Heart left ventricle (tissue), 16 donors: Measurements from ENCODE around the gene C2CD2. TPM values are rescaled to one million over a fixed set of nuclear protein-coding genes. Genes with fewer than 3 reads are reported as not detected.

Experiments
- ATAC-seq, 4 donors: fragments of 200-7000 bp; cut with Tn5 transposase; one replicate each; pipeline ENCODE4 v1.9.1; 2020 to 2022; ENCODE audit warnings: moderate library complexity in 4 of 4, mild to moderate bottlenecking in 3 of 4, moderate number of reproducible peaks in 1 of 4
- DNase-seq, 5 donors: peaks; one replicate each; pipeline ENCODE4 v3.0.0-alpha.2; 2020
- H3K27ac ChIP-seq, 12 donors: fragments of 200-600 bp; sonication (generic) in 4 of 12; one replicate each; pipeline versions ENCODE4 v1.5.0 to v1.8.0; 2016 to 2022; ENCODE audit warnings: mild to moderate bottlenecking in 2 of 12
- H3K27me3 ChIP-seq, 9 donors: fragments of 200-600 bp; sonication (generic) in 2 of 9; one replicate each; pipeline versions ENCODE4 v1.5.1 to v1.8.0; 2016 to 2022; ENCODE audit warnings: mild to moderate bottlenecking in 3 of 9
- H3K36me3 ChIP-seq, 9 donors: fragments of 200-600 bp; sonication (generic) in 2 of 9; one replicate each; pipeline versions ENCODE4 v1.5.0 to v1.8.0; 2018 to 2022; ENCODE audit warnings: mild to moderate bottlenecking in 2 of 9
- H3K4me1 ChIP-seq, 12 donors: fragments of 200-600 bp; sonication (generic) in 4 of 12; one replicate each; pipeline versions ENCODE4 v1.5.0 to v1.8.0; 2016 to 2022; ENCODE audit warnings: mild to moderate bottlenecking in 3 of 12
- H3K4me3 ChIP-seq, 12 donors: fragments of 200-600 bp; sonication (generic) in 4 of 12; one replicate each; pipeline versions ENCODE4 v1.5.0 to v1.8.0; 2017 to 2022; ENCODE audit warnings: mild to moderate bottlenecking in 9 of 12, moderate library complexity in 4 of 12
- H3K9me3 ChIP-seq, 12 donors: fragments of 200-600 bp; sonication (generic) in 4 of 12; one replicate each; pipeline versions ENCODE4 v1.5.0 to v1.8.0; 2016 to 2022; ENCODE audit warnings: mild to moderate bottlenecking in 1 of 12
- POLR2A ChIP-seq, 2 donors: fragments of 450-650 bp; IDR thresholded peaks; one replicate each; pipeline ENCODE4 v1.6.1; 2017; ENCODE audit warnings: antibody characterized with exemption in 2 of 2, mild to moderate bottlenecking in 2 of 2, moderate library complexity in 2 of 2
- WGBS, 4 donors: extraction: QIAGEN DNeasy Blood & Tissue Kit in 2 of 4; methylation state at CpG; one replicate each; pipeline versions ENCODE4 v1.1.5 to v1.1.7; 2013 to 2018; 5-methylcytosine and 5-hydroxymethylcytosine counted together
- intact Hi-C, 10 donors: fragments of 100-400 bp; cut with DNase I; formaldehyde crosslinking; loops; one replicate each; pipeline versions ENCODE4 v1.11.1 to v1.14.2; 2022
- polyA plus RNA-seq, 2 donors: library from polyadenylated mRNA; stranded (reverse); fragments of 200-250 nt; gene quantifications; one replicate each; pipeline ENCODE4 v1.2.3, GENCODE V29; 2013
- total RNA-seq, 9 donors: library from RNA; depleted of rRNA in 2 of 9; stranded (reverse); fragments of >200 nt in 2 of 9; fragmentation: NEBNext Ultra II Directional in 3 of 9; extraction: Animal tissue kit (Norgen Biotek cat#: 25700) in 3 of 9; gene quantifications; one replicate each; pipeline versions ENCODE4 v1.1.0 to v1.2.4, GENCODE V29; 2016 to 2023
- TF ChIP-seq, protein P1 (sequence below), 12 donors: fragments of 200-600 bp; sonication (generic) in 4 of 12; IDR thresholded peaks; one replicate each; pipeline versions ENCODE4 v1.5.0 to v1.8.0; 2018 to 2022; ENCODE audit warnings: antibody characterized with exemption in 12 of 12, mild to moderate bottlenecking in 5 of 12
- donor health status: ischemic (EF 13 %, LVEDD 7.1; RV severe dilation, severe dysfunction).
- donor health status: healthy with polysubstance abuse.
- donor health status: DM: no; HTN: yes; CAD: no.
- donor health status: DM: no; HTN: no; CAD: no.
- donor health status: ischemic (EF 25% LVEDD 6.9; RV normal size, moderate dysfunction).
- donor health status: ischemic (EF 25% LVEDD 5.7; RV mildly dilated, moderate dysfunction).
- donor health status: healthy.
- donor health status: DM: yes; HTN: yes; CAD: no.
- donor health status: ischemic (EF 35%, LVEDD 5.7; RV mildly dilated, moderate dysfunction).
- donor health status: nonischemic (EF 11% LVEDD 7.7; RV severe dilation, severe dysfunction).
- donor health status: DM: yes; HTN: yes; CAD: no.
- donor health status: PGD.
- donor health status: ischemic (EF 29% LVEDD 5.4; RV normal size, mild dysfunction).
- donor health status: nonischemic (EF 23%, LVEDD 6.1; RV moderate dilation, normal function).

The C2CD2 gene
- total and polyA plus RNA-seq, 11 donors, result 3.8 to 13.9 (median 6.0) TPM

DNA sequence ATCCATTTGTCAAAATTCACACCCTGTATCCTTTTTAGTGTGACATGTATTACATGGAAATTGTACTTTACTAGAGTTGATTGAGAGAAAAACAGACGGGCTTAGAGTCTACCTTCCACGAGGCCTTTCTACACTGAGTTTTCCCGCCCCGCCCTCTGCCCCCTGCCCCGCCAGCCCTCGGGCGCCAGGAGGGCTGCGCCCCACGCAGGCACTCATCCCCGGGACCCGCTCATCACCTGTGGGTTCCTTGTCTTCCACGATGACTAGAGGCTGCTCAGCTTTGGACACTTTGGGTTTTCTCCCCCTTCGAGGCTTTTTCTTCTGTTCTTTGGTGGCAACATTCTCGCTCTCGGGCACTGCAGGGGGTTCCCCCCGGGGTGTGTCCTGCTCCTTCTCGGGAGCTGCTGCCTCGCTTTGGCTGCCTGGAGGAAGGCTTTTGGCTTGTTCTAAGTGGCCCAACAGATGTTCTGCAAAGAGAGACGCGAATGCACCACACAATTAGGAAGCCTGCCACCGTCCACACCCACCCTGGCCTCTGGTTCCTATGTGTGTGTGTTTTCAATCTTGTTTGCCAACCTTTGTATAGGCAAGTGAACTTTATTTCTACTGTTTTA is 114.3 kb downstream of the C2CD2 start:
- intact Hi-C loops, result no loop called here
- Histone ChIP-seq H3K4me3 (no peak overlapping the region), H3K4me1 (no peaks in the 10 kb centered on the region), H3K36me3 (peaks cover 2 to 56% (median 37%) of the 10 kb centered on the region in 9 donors), H3K27ac (no peak overlapping the region), H3K9me3 (peaks cover 0 to 18% (median 6%) of the 10 kb centered on the region in 12 donors), H3K27me3 (no peaks in the 10 kb centered on the region)
- WGBS, 4 donors, result 93 to 97% (median 95%) methylated on average over 21 of the region's 21 CpGs
- no peak for TF ChIP-seq POLR2A (IDR thresholded peaks at IDR 0.05)
- DNase-seq, result no peak
- ATAC-seq, result no peak

DNA sequence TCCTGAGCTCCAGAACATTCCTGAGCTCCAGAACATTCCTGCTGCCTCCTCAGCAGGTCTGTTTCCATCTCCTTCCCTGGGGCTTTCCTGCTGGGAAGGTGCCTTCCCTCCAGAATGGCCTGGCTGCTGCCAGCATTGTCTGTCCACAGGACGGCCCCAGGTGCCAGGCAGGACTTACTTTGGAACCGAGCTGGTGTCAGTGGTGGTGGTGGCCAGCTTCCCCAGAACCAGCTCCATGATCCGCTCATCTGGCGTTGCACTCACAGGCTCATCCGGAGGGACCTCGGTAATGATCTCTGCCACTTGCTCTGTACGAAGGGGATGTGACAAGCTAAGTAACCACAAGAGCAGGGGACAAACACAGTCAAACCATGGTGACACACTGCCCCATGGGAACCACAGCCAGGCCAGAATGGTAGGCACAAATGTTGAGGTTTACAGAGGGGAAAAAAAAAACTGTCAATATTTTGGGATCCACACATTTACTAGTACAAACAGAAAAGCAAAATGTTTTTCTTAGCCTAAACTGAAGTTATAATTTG is 116.0 kb downstream of the C2CD2 start:
- no peak overlapping the region for H3K27ac ChIP-seq
- H3K27me3 ChIP-seq, result no peaks in the 10 kb centered on the region
- H3K9me3 ChIP-seq, result peaks cover 0 to 18% (median 6%) of the 10 kb centered on the region in 12 donors
- no peak overlapping the region for H3K4me3 ChIP-seq
- TF ChIP-seq, protein P1, sequence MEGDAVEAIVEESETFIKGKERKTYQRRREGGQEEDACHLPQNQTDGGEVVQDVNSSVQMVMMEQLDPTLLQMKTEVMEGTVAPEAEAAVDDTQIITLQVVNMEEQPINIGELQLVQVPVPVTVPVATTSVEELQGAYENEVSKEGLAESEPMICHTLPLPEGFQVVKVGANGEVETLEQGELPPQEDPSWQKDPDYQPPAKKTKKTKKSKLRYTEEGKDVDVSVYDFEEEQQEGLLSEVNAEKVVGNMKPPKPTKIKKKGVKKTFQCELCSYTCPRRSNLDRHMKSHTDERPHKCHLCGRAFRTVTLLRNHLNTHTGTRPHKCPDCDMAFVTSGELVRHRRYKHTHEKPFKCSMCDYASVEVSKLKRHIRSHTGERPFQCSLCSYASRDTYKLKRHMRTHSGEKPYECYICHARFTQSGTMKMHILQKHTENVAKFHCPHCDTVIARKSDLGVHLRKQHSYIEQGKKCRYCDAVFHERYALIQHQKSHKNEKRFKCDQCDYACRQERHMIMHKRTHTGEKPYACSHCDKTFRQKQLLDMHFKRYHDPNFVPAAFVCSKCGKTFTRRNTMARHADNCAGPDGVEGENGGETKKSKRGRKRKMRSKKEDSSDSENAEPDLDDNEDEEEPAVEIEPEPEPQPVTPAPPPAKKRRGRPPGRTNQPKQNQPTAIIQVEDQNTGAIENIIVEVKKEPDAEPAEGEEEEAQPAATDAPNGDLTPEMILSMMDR (IDR thresholded peaks at IDR 0.05), result no peak
- no peak for TF ChIP-seq POLR2A (IDR thresholded peaks at IDR 0.05)
- 89 to 93% (median 89%) methylated on average over 4 to 7 of the region's 7 CpGs for WGBS, 4 donors
- H3K4me1 ChIP-seq, result no peaks in the 10 kb centered on the region
- ATAC-seq (no peak), DNase-seq (no peak)
- intact Hi-C loops, result no loop called here
- H3K36me3 ChIP-seq, result peaks cover 2 to 62% (median 44%) of the 10 kb centered on the region in 9 donors

DNA sequence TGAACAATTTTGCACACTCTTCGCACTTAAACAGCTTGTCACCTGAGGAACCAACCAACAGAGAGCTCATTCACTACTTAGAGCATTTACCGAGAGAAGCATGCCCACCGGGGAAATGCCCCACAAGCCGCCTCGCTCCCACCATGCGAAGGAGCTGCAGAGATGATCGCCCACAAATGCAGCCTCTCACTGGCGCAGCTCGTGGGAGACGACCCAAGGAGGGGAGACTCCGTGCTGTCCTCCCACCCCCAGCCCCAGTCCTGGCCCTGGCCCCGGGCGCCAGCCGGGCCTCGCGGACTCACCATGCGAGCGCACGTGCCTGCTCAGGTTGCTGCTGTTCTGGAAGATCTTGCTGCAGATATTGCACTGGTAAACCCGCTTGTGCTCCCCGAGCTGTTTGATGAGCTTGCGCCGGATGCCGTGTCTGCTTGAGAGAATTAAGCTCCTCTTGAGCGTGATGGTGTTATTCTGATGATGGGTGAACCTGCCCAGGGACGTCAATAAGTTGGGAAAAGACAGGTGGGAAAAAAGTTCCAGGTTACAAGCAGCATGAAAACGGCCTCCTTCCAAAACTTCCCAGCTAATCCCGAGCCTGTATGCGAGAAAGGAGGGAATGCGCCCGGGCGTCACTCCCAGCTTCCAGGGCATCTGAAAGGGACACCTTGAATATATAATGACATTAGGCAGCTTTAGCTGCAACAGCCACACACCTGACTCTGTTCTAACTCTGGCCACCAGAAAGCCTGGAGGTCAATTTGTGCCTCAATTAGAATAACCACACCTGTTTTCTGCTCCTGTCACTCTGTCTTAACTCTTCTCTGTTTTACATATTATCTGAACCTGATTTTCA is 117.4 kb downstream of the C2CD2 start:
- intact Hi-C loops, result no loop called here
- Histone ChIP-seq H3K27ac (no peak overlapping the region), H3K36me3 (peaks cover 2 to 60% (median 45%) of the 10 kb centered on the region in 9 donors), H3K9me3 (peaks cover 0 to 11% (median 5%) of the 10 kb centered on the region in 12 donors), H3K4me1 (no peaks in the 10 kb centered on the region), H3K27me3 (no peaks in the 10 kb centered on the region), H3K4me3 (no peak overlapping the region)
- WGBS, 4 donors, result 94 to 97% (median 95%) methylated on average over 23 to 32 of the region's 32 CpGs
- ATAC-seq (no peak), DNase-seq (no peak)
- TF ChIP-seq, protein P1 (IDR thresholded peaks at IDR 0.05), result no peak
- TF ChIP-seq POLR2A (IDR thresholded peaks at IDR 0.05), result no peak

DNA sequence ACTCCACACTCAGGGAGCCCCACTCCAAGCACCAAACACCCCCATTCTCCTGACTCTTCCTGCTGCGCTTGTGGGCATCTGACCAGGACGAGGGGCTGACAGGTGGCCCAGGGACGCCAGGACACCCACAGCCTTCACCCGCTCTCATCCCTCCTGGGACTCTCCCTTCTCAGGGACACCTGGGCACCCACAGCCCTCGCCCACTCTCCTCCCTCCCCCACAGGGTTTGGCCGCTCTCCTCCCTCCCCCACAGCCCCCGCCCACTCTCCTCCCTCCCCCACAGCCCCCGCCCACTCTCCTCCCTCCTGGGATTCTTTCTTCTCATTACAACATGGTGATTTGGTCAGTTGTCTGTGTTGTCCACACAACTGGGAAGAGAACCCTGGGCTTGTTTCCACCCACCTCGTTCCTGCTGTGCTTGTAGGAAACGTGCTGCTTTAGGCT is 118.1 kb downstream of the C2CD2 start:
- WGBS, 4 donors, result 85 to 95% (median 92%) methylated on average over 10 of the region's 10 CpGs
- peaks cover 0 to 5% (median under 1%) of the 10 kb centered on the region in 12 donors for H3K9me3 ChIP-seq
- no peak for DNase-seq
- intact Hi-C loops, result no loop called here
- no peak overlapping the region for H3K27ac ChIP-seq
- H3K4me3 ChIP-seq, result no peak overlapping the region
- H3K36me3 ChIP-seq, result peaks cover 2 to 60% (median 45%) of the 10 kb centered on the region in 9 donors
- no peaks in the 10 kb centered on the region for H3K4me1 ChIP-seq
- no peak for ATAC-seq
- no peak for TF ChIP-seq POLR2A (IDR thresholded peaks at IDR 0.05)
- TF ChIP-seq, protein P1 (IDR thresholded peaks at IDR 0.05), result no peak
- H3K27me3 ChIP-seq, result no peaks in the 10 kb centered on the region

Other genes starting within 250 kb of the C2CD2 start
- 1 to 10 TPM in 1 of 9 donors, under 1 TPM in 6, not detected in 2; 0.07 to 2.0 (median 0.08) TPM for gene RIPK4, start 187.0 kb downstream of the C2CD2 start, total RNA-seq
- under 1 TPM; 0.04 TPM for gene RIPK4, start 187.0 kb downstream of the C2CD2 start, polyA plus RNA-seq
- gene PRDM15, start 74.7 kb downstream of the C2CD2 start, total RNA-seq, result 1 to 10 TPM; 2.1 to 6.3 (median 2.9) TPM
- 1 to 10 TPM; 2.2 to 2.3 TPM for gene PRDM15, start 74.7 kb downstream of the C2CD2 start, polyA plus RNA-seq
- gene ZBTB21, start 56.3 kb upstream of the C2CD2 start, total RNA-seq, result 10 to 100 TPM in 1 of 9 donors, 1 to 10 TPM in 8; 4.3 to 10.2 (median 6.2) TPM
- gene ZBTB21, start 56.3 kb upstream of the C2CD2 start, polyA plus RNA-seq, result 1 to 10 TPM; 1.2 to 2.5 TPM
- under 1 TPM in 2 of 9 donors, not detected in 7; 0.07 to 0.19 TPM for gene UMODL1, start 117.3 kb upstream of the C2CD2 start, total RNA-seq
- not detected for gene UMODL1, start 117.3 kb upstream of the C2CD2 start, polyA plus RNA-seq